H1 (cell line): ENCODE results near the gene SLC38A1. TPM values are rescaled to one million over a fixed set of nuclear protein-coding genes. Genes with fewer than 3 reads are reported as not detected.
A peak's percentile ranks its signal among the peaks of the same experiment; 100 is the strongest.

ENCODE experiments used
- CTCF ChIA-PET: fragments of 300-600 bp; sonication (Branson Sonifier 250); formaldehyde crosslinking; loops from one replicate; lab custom pipeline; 2021; ENCODE audit not compliant: partially characterized antibody; lab: Charles Lee
- POLR2A ChIA-PET: fragments of 300-600 bp; sonication (Branson Sonifier 250); formaldehyde crosslinking; loops from one replicate; lab custom pipeline; 2021; ENCODE audit warnings: inconsistent platforms; ENCODE audit not compliant: partially characterized antibody; lab: Charles Lee
- DNase-seq, 2 experiments: peaks; one replicate each; pipeline versions ENCODE4 v3.0.0 to v3.0.0-alpha.2; 2010 to 2022; ENCODE audit warnings: low spot score in 2 of 2, low read depth in 1 of 2, mixed read lengths in 1 of 2
- FAIRE-seq: peaks from 2 replicates; lab custom pipeline; 2011; peaks lifted over from hg19 to GRCh38; lab: Jason Lieb, UNC
- H2AFZ ChIP-seq: 2 replicates; pipeline ENCODE4 v1.8.1; 2012; ENCODE audit warnings: low read length, inconsistent platforms
- H2AK5ac ChIP-seq: 2 replicates; pipeline ENCODE4 v1.6.1; 2013; ENCODE audit warnings: low read depth, low read length
- H2BK120ac ChIP-seq: replicated peaks from 2 replicates; pipeline ENCODE3; 2013; ENCODE audit warnings: low read depth, low read length, inconsistent platforms
- H2BK12ac ChIP-seq: 2 replicates; pipeline ENCODE4 v1.6.1; 2013; ENCODE audit warnings: low read depth, low read length
- H2BK15ac ChIP-seq: 2 replicates; pipeline ENCODE4 v1.6.1; 2013; ENCODE audit warnings: low read length
- H2BK20ac ChIP-seq: 2 replicates; pipeline ENCODE4 v1.6.1; 2013; ENCODE audit warnings: low read length
- H2BK5ac ChIP-seq: 2 replicates; pipeline ENCODE4 v1.6.1; 2013; ENCODE audit warnings: low read depth, low read length
- H3K14ac ChIP-seq: 2 replicates; pipeline ENCODE4 v1.6.1; 2013; ENCODE audit warnings: inconsistent platforms; ENCODE audit not compliant: insufficient read length
- H3K18ac ChIP-seq: 2 replicates; pipeline ENCODE4 v1.6.1; 2013; ENCODE audit warnings: low read length; ENCODE audit errors: extremely low read depth
- H3K23ac ChIP-seq: 2 replicates; pipeline ENCODE4 v1.6.1; 2013; ENCODE audit warnings: inconsistent platforms; ENCODE audit not compliant: insufficient read length
- H3K23me2 ChIP-seq: 2 replicates; pipeline ENCODE4 v1.6.1; 2013; ENCODE audit warnings: low read depth, low read length
- H3K27ac ChIP-seq: 2 replicates; pipeline ENCODE4 v1.6.1; 2011; ENCODE audit warnings: low read depth, low read length, inconsistent platforms
- H3K27me3 ChIP-seq, 4 experiments: replicated peaks in 1 of 4; 1 replicate in 1 of 4; 2 replicates in 3 of 4; pipeline versions ENCODE4 v1.6.1 to v1.8.1; 2011 to 2013; ENCODE audit warnings: low read length in 3 of 4, mild to moderate bottlenecking in 3 of 4, inconsistent platforms in 2 of 4, mixed read lengths in 2 of 4, moderate library complexity in 1 of 4; ENCODE audit not compliant: control insufficient read depth in 3 of 4, insufficient read depth in 3 of 4; ENCODE audit errors: extremely low read depth in 1 of 4
- H3K36me3 ChIP-seq, 4 experiments: 2 replicates each; pipeline versions ENCODE4 v1.6.1 to v1.8.1; 2011 to 2013; ENCODE audit warnings: mild to moderate bottlenecking in 4 of 4, low read length in 3 of 4, moderate library complexity in 2 of 4, control low read depth in 1 of 4, inconsistent platforms in 1 of 4; ENCODE audit not compliant: insufficient read depth in 4 of 4, control insufficient read depth in 2 of 4
- H3K4ac ChIP-seq: replicated peaks from 2 replicates; pipeline ENCODE3; 2013; ENCODE audit warnings: low read length, low read depth, mixed read lengths, inconsistent platforms; ENCODE audit not compliant: insufficient read length
- H3K4me1 ChIP-seq, 4 experiments: replicated peaks in 1 of 4; 1 replicate in 1 of 4; 2 replicates in 3 of 4; pipeline versions ENCODE4 v1.6.1 to v1.8.1; 2011 to 2013; ENCODE audit warnings: low read length in 3 of 4, inconsistent platforms in 2 of 4, mixed read lengths in 1 of 4; ENCODE audit not compliant: insufficient read depth in 4 of 4, control insufficient read depth in 3 of 4
- H3K4me2 ChIP-seq, 2 experiments: 2 replicates each; pipeline versions ENCODE4 v1.6.1 to v1.8.1; 2011 to 2013; ENCODE audit warnings: low read depth in 2 of 2, low read length in 2 of 2, control low read depth in 1 of 2, inconsistent platforms in 1 of 2, mild to moderate bottlenecking in 1 of 2; ENCODE audit not compliant: insufficient read depth in 1 of 2
- H3K4me3 ChIP-seq, 4 experiments: fragments of 200-600, 300-600 bp in 1 of 4; sonication (generic), shearing (Covaris generic), sonication (Bioruptor Twin) in 1 of 4; 2 replicates each; pipeline versions ENCODE4 v1.5.1 to v1.8.1; 2011 to 2016; ENCODE audit warnings: low read length in 4 of 4, low read depth in 3 of 4, control low read depth in 2 of 4, inconsistent platforms in 2 of 4, mild to moderate bottlenecking in 2 of 4, mixed read lengths in 1 of 4, moderate library complexity in 1 of 4; ENCODE audit not compliant: insufficient read depth in 2 of 4; ENCODE audit errors: extremely low read depth in 1 of 4
- H3K56ac ChIP-seq: replicated peaks from 2 replicates; pipeline ENCODE3; 2013; ENCODE audit warnings: low read depth, mild to moderate bottlenecking, mixed read lengths, low read length, inconsistent platforms; ENCODE audit not compliant: insufficient read length
- H3K79me1 ChIP-seq: 2 replicates; pipeline ENCODE4 v1.6.1; 2013; ENCODE audit warnings: low read depth, low read length, control low read depth
- H3K79me2 ChIP-seq, 2 experiments: 2 replicates each; pipeline versions ENCODE4 v1.6.1 to v1.8.1; 2012 to 2013; ENCODE audit warnings: low read length in 2 of 2, mild to moderate bottlenecking in 2 of 2, inconsistent platforms in 1 of 2; ENCODE audit not compliant: insufficient read depth in 2 of 2, control insufficient read depth in 1 of 2
- H3K9ac ChIP-seq, 4 experiments: replicated peaks in 1 of 4; 1 replicate in 1 of 4; 2 replicates in 3 of 4; pipeline versions ENCODE4 v1.6.1 to v1.8.1; 2011 to 2013; ENCODE audit warnings: low read depth in 3 of 4, low read length in 3 of 4, control low read depth in 2 of 4, mild to moderate bottlenecking in 2 of 4, moderate library complexity in 2 of 4, inconsistent platforms in 1 of 4; ENCODE audit errors: extremely low read depth in 1 of 4
- H3K9me3 ChIP-seq, 2 experiments: 2 replicates each; pipeline versions ENCODE4 v1.6.1 to v1.8.1; 2012 to 2013; ENCODE audit warnings: mild to moderate bottlenecking in 2 of 2, moderate library complexity in 2 of 2, control low read depth in 1 of 2, inconsistent platforms in 1 of 2, low read depth in 1 of 2, low read length in 1 of 2, mixed read lengths in 1 of 2; ENCODE audit not compliant: insufficient read depth in 2 of 2
- H4K20me1 ChIP-seq, 2 experiments: replicated peaks in 1 of 2; 2 replicates each; pipeline versions ENCODE3 to v1.8.1; 2011 to 2013; ENCODE audit warnings: inconsistent platforms in 2 of 2, low read length in 2 of 2, mild to moderate bottlenecking in 1 of 2; ENCODE audit not compliant: insufficient read depth in 2 of 2, control insufficient read depth in 1 of 2
- H4K5ac ChIP-seq: 2 replicates; pipeline ENCODE4 v1.6.1; 2013; ENCODE audit warnings: low read length, low read depth, mixed read lengths, inconsistent platforms; ENCODE audit not compliant: insufficient read length
- H4K8ac ChIP-seq: 2 replicates; pipeline ENCODE4 v1.8.0; 2013; ENCODE audit warnings: mild to moderate bottlenecking, moderate library complexity, low read length, inconsistent platforms; ENCODE audit not compliant: insufficient read depth; ENCODE audit errors: extremely low read depth
- H4K91ac ChIP-seq: replicated peaks from 2 replicates; pipeline ENCODE3; 2013; ENCODE audit warnings: low read length, mixed read lengths, inconsistent platforms; ENCODE audit not compliant: insufficient read length
- ASH2L ChIP-seq: fragments of 200-600, 300-600 bp; sonication (generic); IDR thresholded peaks from one replicate; pipeline ENCODE4 v1.7.1; 2017; ENCODE audit warnings: low read length
- CREB1 ChIP-seq: IDR thresholded peaks from 2 replicates; pipeline ENCODE4 v1.6.1; 2012; ENCODE audit warnings: inconsistent platforms
- JUN ChIP-seq: IDR thresholded peaks from 2 replicates; pipeline ENCODE4 v1.6.1; 2011; ENCODE audit warnings: low read depth, mild to moderate bottlenecking, improper control_type of control experiment, low read length
- NANOG ChIP-seq: IDR thresholded peaks from 2 replicates; pipeline ENCODE4 v1.6.1; 2011; ENCODE audit warnings: low read length, low read depth, mild to moderate bottlenecking, inconsistent platforms; ENCODE audit not compliant: insufficient read depth, poor library complexity, severe bottlenecking
- POLR2A ChIP-seq, 2 experiments: IDR thresholded peaks; 1 replicate in 1 of 2; 2 replicates in 1 of 2; pipeline ENCODE4 v1.6.1; 2011; ENCODE audit warnings: low read depth in 2 of 2, low read length in 2 of 2, mild to moderate bottlenecking in 2 of 2; ENCODE audit errors: control extremely low read depth in 1 of 2
- RXRA ChIP-seq: IDR thresholded peaks from 2 replicates; pipeline ENCODE4 v1.6.1; 2011; ENCODE audit warnings: low read depth, mild to moderate bottlenecking, low read length, moderate library complexity; ENCODE audit not compliant: insufficient read depth
- TCF12 ChIP-seq: IDR thresholded peaks from 2 replicates; pipeline ENCODE4 v1.6.1; 2011; ENCODE audit warnings: low read depth, mild to moderate bottlenecking, low read length
- WGBS, 2 experiments: shearing (Covaris generic) in 1 of 2; methylation state at CpG; one replicate each; pipeline versions ENCODE4 v1.1.6 to v1.1.7; 2013 to 2015; ENCODE audit warnings: low lambda C conversion rate in 2 of 2, mixed read lengths in 2 of 2, inconsistent platforms in 1 of 2, low coverage in 1 of 2, missing lambda C conversion rate in 1 of 2; ENCODE audit not compliant: insufficient replicate concordance in 2 of 2, insufficient coverage in 1 of 2, insufficient read length in 1 of 2; ENCODE audit errors: extremely low coverage in 1 of 2, missing lambda C conversion rate in 1 of 2; 5-methylcytosine and 5-hydroxymethylcytosine counted together
- polyA plus RNA-seq, 7 experiments: library from polyadenylated mRNA; depleted of rRNA in 3 of 7; stranded (reverse) in 5 of 7; unstranded in 2 of 7; fragments of >200 nt in 5 of 7; fragments of 200-250 nt in 2 of 7; gene quantifications; 1 replicate in 5 of 7; 2 replicates in 1 of 7; 4 replicates in 1 of 7; pipeline versions ENCODE4 v1.2.1 to v1.2.3, GENCODE V29; 2011 to 2013; ENCODE audit warnings: missing spikeins in 2 of 7, mixed read lengths in 2 of 7
- total RNA-seq: library from RNA; stranded (reverse); fragmentation: NEBNext Ultra II Directional; extraction: Animal tissue kit (Norgen Biotek cat#: 25700); gene quantifications from 2 replicates; pipeline ENCODE4 v1.2.1, GENCODE V29; 2021

SLC38A1 gene
- total and polyA plus RNA-seq, 2 of the 8 experiments (the other 6 are each of a cell fraction or from before 2014, with no cell fraction given) = 83.4 to 242 TPM

DNA sequence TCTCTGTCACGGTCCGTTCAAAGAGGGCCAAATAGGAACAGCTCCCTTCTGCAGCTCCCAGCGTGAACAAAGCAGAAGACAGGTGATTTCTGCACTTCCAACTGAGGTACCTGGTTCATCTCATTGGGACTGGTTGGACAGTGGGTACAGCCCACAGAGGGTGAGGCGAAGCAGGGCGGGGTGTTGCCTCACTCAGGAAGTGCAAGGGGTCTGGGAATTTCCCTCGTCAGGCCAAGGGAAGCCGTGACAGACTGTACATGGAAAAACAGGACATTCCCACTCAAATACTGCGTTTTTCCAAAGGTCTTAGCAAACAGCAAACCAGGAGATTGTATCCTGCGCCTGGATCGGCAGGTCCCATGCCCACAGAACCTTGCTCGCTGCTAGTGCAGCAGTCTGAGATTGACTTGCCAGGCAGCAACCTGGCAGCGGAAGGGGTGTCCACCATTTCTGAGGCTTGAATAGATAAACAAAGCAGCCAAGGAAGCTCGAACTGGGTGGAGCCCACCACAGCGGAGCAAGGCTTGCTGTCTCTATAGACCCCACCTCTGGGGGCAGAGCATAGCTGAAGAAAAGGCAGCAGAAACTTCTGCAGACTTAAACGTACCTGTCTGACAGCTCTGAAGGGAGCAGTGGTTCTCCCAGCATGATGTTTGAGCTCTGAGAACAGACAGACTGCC lies 22.7 kb downstream of the SLC38A1 start:
- H2BK15ac ChIP-seq = no peak overlapping the region
- CTCF ChIA-PET = interaction anchor here (1.0 to 2.4 kb wide), 6 partner anchors 16 to 111 kb away, joined by 3 to 8 read pairs (median 4); no protein-coding TSS in a partner anchor
- no peak overlapping the region for H2BK12ac ChIP-seq
- no peak overlapping the region for H3K14ac ChIP-seq
- no peak overlapping the region for H4K91ac ChIP-seq
- no peak overlapping the region for H3K18ac ChIP-seq
- no peak overlapping the region for H3K4me3 ChIP-seq
- no peak overlapping the region for H3K9ac ChIP-seq
- H3K23ac ChIP-seq = no peak overlapping the region
- DNase-seq (no peak), FAIRE-seq (no peak)
- peaks cover 5 to 23% of the 10 kb centered on the region in 2 experiments for H4K20me1 ChIP-seq
- TF ChIP-seq RXRA = no peak
- 0 out of 3 replicates have a peak, but pooled peaks of 1 of the 2 experiments have one; percentile 13 for TF ChIP-seq POLR2A (IDR thresholded peaks at IDR 0.05; ENCODE audit: control extremely low read depth in 1 of 2, low read depth in 2 of 2, low read length in 2 of 2)
- no peak for TF ChIP-seq ASH2L
- TF ChIP-seq TCF12 = no peak
- TF ChIP-seq CREB1 = no peak
- no peak for TF ChIP-seq NANOG
- TF ChIP-seq JUN = no peak
- H3K23me2 ChIP-seq = no peaks in the 10 kb centered on the region; the same call in 1 of the 2 replicates
- no peak overlapping the region for H2BK120ac ChIP-seq
- WGBS, 2 experiments = 86% methylated on average over 15 of the region's 15 CpGs; no CpG with 5 or more reads in 1 of the 2 experiments
- peaks cover 38 to 98% of the 10 kb centered on the region in 2 experiments for H3K79me2 ChIP-seq
- H2AFZ ChIP-seq = no peak overlapping the region
- H3K4me1 ChIP-seq = no peaks in the 10 kb centered on the region; a peak in 1 of 7 replicates
- H3K36me3 ChIP-seq = peaks cover 0 to 29% (median 15%) of the 10 kb centered on the region in 4 experiments; a peak in 6 of 8 replicates
- H3K4ac ChIP-seq = no peak overlapping the region
- H2BK20ac ChIP-seq = no peak overlapping the region
- peaks cover 2% of the 10 kb centered on the region; the same call in 1 of the 2 replicates for H3K79me1 ChIP-seq
- POLR2A ChIA-PET = interaction anchor here (0.6 to 7.0 kb wide), 7 partner anchors 10 to 81 kb away, joined by 3 to 57 read pairs (median 5); partner anchors contain the start of gene SLC38A1
- no peak overlapping the region for H3K4me2 ChIP-seq
- no peak overlapping the region for H3K56ac ChIP-seq
- H2AK5ac ChIP-seq = no peak overlapping the region
- H4K8ac ChIP-seq = no peak overlapping the region
- no peaks in the 10 kb centered on the region for H3K27me3 ChIP-seq
- H4K5ac ChIP-seq = no peak overlapping the region
- H2BK5ac ChIP-seq = no peak overlapping the region
- H3K27ac ChIP-seq = no peak overlapping the region
- no peaks in the 10 kb centered on the region for H3K9me3 ChIP-seq
